CD4-positive, CD25-positive, alpha-beta regulatory T cell (primary cell): ENCODE data around the gene IFI16. TPM values are rescaled to one million over a fixed set of nuclear protein-coding genes. Genes with fewer than 3 reads are reported as not detected.

ENCODE experiments used
- ATAC-seq, 2 donors: fragments of 150-1000 bp; cut with Tn5 transposase; one replicate each; pipeline ENCODE4 v1.10.0; 2021; ENCODE audit warnings: low read depth in 2 of 2, moderate number of reproducible peaks in 2 of 2, moderate library complexity in 1 of 2
- DNase-seq, 3 donors: peaks; one replicate each; pipeline versions ENCODE4 v3.0.0 to v3.0.0-alpha.2; 2012 to 2022; ENCODE audit warnings: mixed read lengths in 1 of 3
- H3K27ac ChIP-seq: one replicate; pipeline ENCODE4 v1.7.0; 2013; ENCODE audit warnings: mild to moderate bottlenecking, low read length; ENCODE audit not compliant: insufficient read depth, poor library complexity, severe bottlenecking
- H3K27me3 ChIP-seq: one replicate; pipeline ENCODE4 v1.7.0; 2013; ENCODE audit warnings: low read length; ENCODE audit not compliant: control insufficient read depth, insufficient read depth
- H3K36me3 ChIP-seq: one replicate; pipeline ENCODE4 v1.7.0; 2013; ENCODE audit warnings: mild to moderate bottlenecking, low read length, moderate library complexity; ENCODE audit not compliant: control insufficient read depth, insufficient read depth
- H3K4me1 ChIP-seq: 2 replicates; pipeline ENCODE4 v1.7.0; 2013; ENCODE audit warnings: mild to moderate bottlenecking, low read length; ENCODE audit not compliant: insufficient read depth, control insufficient read depth, poor library complexity, severe bottlenecking
- H3K4me3 ChIP-seq: one replicate; pipeline ENCODE4 v1.7.0; 2013; ENCODE audit warnings: low read depth, mild to moderate bottlenecking, low read length, moderate library complexity
- H3K9me3 ChIP-seq, 2 experiments: 1 replicate in 1 of 2; 2 replicates in 1 of 2; pipeline ENCODE4 v1.7.0; 2013; ENCODE audit warnings: low read length in 2 of 2, mild to moderate bottlenecking in 1 of 2, moderate library complexity in 1 of 2; ENCODE audit not compliant: control insufficient read depth in 2 of 2
- H3K27ac Mint-ChIP-seq, 3 donors: one replicate each; pipeline ENCODE4 v1.8.0; 2020 to 2022; ENCODE audit warnings: mild to moderate bottlenecking in 3 of 3, mixed read lengths in 3 of 3, moderate library complexity in 2 of 3
- H3K27me3 Mint-ChIP-seq: one replicate; pipeline ENCODE4 v1.8.0; 2022; ENCODE audit warnings: mild to moderate bottlenecking, mixed read lengths
- H3K36me3 Mint-ChIP-seq: one replicate; pipeline ENCODE4 v1.8.0; 2020; ENCODE audit warnings: mixed read lengths
- H3K4me1 Mint-ChIP-seq, 4 donors: one replicate each; pipeline ENCODE4 v1.8.0; 2020 to 2022; ENCODE audit warnings: mixed read lengths in 4 of 4, mild to moderate bottlenecking in 1 of 4
- H3K4me3 Mint-ChIP-seq, 4 donors: one replicate each; pipeline ENCODE4 v1.8.0; 2020 to 2022; ENCODE audit warnings: mild to moderate bottlenecking in 4 of 4, mixed read lengths in 4 of 4, moderate library complexity in 3 of 4
- H3K9me3 Mint-ChIP-seq, 7 donors: one replicate each; pipeline ENCODE4 v1.8.0; 2020 to 2022; ENCODE audit warnings: mixed read lengths in 7 of 7, mild to moderate bottlenecking in 3 of 7, moderate library complexity in 2 of 7
- polyA plus RNA-seq, 4 donors: library from polyadenylated mRNA; unstranded; fragments of 300-500 nt; fragmentation: Illumina TruSeq; gene quantifications; one replicate each; pipeline ENCODE4 v1.2.3, GENCODE V29; 2021
- total RNA-seq: library from RNA; stranded (reverse); gene quantifications from one replicate; pipeline ENCODE4 v1.2.3, GENCODE V29; 2022

Gene IFI16
- total RNA-seq (130 TPM), polyA plus RNA-seq (100 to 1,000 TPM in 2 of 4 donors, 10 to 100 TPM in 2; 90.4 to 117 (median 101) TPM)

DNA sequence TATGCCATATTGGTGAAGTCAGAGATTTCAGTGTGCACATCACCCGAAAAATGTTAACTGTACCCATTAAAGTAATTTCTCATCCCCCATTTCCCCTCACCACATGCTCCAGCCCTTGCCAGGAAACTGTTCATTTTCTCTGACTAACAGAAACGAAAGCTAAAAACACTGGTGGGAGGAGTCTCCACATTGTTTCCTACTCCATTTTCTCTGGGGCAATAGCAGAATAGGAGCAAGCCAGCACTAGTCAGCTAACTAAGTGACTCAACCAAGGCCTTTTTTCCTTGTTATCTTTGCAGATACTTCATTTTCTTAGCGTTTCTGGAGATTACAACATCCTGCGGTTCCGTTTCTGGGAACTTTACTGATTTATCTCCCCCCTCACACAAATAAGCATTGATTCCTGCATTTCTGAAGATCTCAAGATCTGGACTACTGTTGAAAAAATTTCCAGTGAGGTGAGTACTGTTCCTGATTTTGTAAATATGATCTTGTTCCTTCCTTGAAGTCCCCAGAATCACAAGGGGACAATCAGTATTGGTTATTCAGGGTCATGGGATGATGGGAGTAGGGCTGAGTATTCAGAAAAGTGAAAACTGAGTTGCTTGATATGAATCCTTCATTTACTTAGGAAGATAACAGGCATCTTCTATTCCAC, at the start of gene IFI16:
IFI16 (plus strand) TSS at position 204 of the 658 bp plus-strand sequence. CDS start 4,774 bp downstream, outside the sequence.
- H3K27me3 ChIP-seq, result no peaks in the 10 kb centered on the region
- Mint-ChIP-seq H3K27ac (peak within 1 kb of the TSS; percentile 94 to 98 (median 98)), H3K36me3 (peaks cover 21% of the 10 kb centered on the region), H3K4me3 (peak within 1 kb of the TSS; percentile 96 to 99 (median 98)), H3K4me1 (peaks cover 21 to 65% (median 47%) of the 10 kb centered on the region in 4 donors), H3K27me3 (no peaks in the 10 kb centered on the region), H3K9me3 (peaks cover 0 to 2% (median 0%) of the 10 kb centered on the region in 7 donors)
- H3K4me3 ChIP-seq, result peak within 1 kb of the TSS; percentile 100
- peak within 1 kb of the TSS; percentile 87 for H3K27ac ChIP-seq
- ATAC-seq (peak; percentile 70 to 72), DNase-seq (peak; percentile 42 to 91 (median 75))
- no peaks in the 10 kb centered on the region for H3K9me3 ChIP-seq
- H3K36me3 ChIP-seq, result peaks cover 5% of the 10 kb centered on the region
- H3K4me1 ChIP-seq, result peaks cover 35% of the 10 kb centered on the region

DNA sequence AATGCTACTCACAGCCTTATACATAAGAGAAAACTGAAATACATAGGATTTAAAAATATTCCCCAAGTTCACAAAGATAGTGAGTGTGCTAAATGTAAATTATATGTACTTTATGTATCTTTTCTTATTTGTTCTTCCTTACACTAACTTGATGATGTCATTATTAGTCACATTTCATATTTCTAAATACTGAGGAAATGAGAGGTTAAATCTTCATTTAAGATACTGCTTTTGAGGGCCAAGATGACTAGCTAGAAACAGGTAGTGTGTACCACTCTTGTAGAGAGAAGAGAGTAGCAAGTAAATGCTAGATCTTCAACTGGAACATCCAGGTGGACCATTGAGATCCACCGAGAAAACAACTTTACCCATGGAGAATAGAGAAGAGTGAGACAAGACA, 48.5 kb upstream of the IFI16 start:
- Mint-ChIP-seq H3K9me3 (peaks cover 4 to 45% (median 13%) of the 10 kb centered on the region in 7 donors), H3K36me3 (peaks cover 71% of the 10 kb centered on the region)
- no peak for ATAC-seq

DNA sequence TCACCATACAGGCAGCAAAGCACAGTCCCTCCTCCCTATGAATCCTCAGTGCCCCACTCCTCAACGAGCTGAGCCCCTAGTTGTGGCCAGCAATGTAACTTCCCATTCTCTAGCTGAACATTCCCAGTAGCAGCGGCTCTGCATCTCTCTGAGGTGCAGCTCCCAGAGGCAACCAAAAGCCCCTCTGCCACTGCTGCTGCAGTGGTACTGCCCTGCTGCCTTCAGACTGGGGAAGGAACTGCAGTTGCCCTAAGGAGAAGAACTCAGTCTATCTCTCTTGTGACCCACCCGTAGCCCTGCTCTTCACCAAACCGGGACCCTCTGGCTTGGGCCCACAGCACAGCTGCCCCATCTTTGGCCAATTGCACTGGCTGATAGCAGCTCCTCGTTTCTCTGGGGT, 46.7 kb upstream of the IFI16 start:
- no peak for DNase-seq
- Mint-ChIP-seq H3K36me3 (peaks cover 80% of the 10 kb centered on the region), H3K27me3 (no peaks in the 10 kb centered on the region), H3K27ac (peak overlapping the region in 1 of 3 donors; percentile 54), H3K4me1 (peaks cover 15 to 34% (median 24%) of the 10 kb centered on the region in 4 donors), H3K4me3 (no peak overlapping the region), H3K9me3 (peaks cover 4 to 59% (median 14%) of the 10 kb centered on the region in 7 donors)
- Histone ChIP-seq H3K4me3 (no peak overlapping the region), H3K27me3 (no peaks in the 10 kb centered on the region), H3K27ac (no peak overlapping the region), H3K9me3 (peaks cover 24 to 39% of the 10 kb centered on the region in 2 experiments), H3K4me1 (no peaks in the 10 kb centered on the region), H3K36me3 (peaks cover 50% of the 10 kb centered on the region)
- no peak for ATAC-seq

More for the DNA sequence above, 48.5 kb upstream of the IFI16 start:
- Mint-ChIP-seq H3K27ac (no peak overlapping the region), H3K4me1 (peaks cover 9 to 22% (median 18%) of the 10 kb centered on the region in 4 donors), H3K27me3 (no peaks in the 10 kb centered on the region), H3K4me3 (no peak overlapping the region)
- no peak overlapping the region for H3K4me3 ChIP-seq
- no peaks in the 10 kb centered on the region for H3K27me3 ChIP-seq
- peaks cover 50% of the 10 kb centered on the region for H3K36me3 ChIP-seq
- H3K27ac ChIP-seq, result no peak overlapping the region
- DNase-seq, result no peak
- H3K4me1 ChIP-seq, result no peaks in the 10 kb centered on the region
- peaks cover 20 to 38% of the 10 kb centered on the region in 2 experiments for H3K9me3 ChIP-seq

DNA sequence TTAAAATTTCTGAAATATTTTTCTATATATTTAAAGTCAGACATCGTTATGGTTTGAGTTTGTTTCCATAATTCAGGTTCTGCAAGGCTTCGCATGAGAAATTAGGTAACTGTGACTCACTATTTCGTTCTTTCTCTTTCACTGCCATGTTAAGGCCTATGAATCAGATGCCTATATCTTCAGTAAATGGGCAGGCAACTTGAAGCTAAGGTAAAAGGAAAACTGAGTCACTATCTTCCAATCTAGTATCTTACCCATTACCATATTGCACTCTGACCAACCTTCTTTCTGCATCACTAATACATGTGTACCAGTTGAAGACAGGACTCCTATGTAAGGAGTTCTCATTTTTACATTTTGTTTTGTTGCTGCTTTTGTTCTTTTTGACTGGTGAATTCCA, 40.5 kb upstream of the IFI16 start:
- Mint-ChIP-seq H3K27ac (peak overlapping the region in 1 of 3 donors; percentile 67), H3K36me3 (peaks cover 58% of the 10 kb centered on the region), H3K9me3 (peaks cover 0 to 47% (median 10%) of the 10 kb centered on the region in 7 donors), H3K4me3 (no peak overlapping the region), H3K27me3 (no peaks in the 10 kb centered on the region), H3K4me1 (peaks cover 24 to 44% (median 36%) of the 10 kb centered on the region in 4 donors)
- Histone ChIP-seq H3K4me1 (no peaks in the 10 kb centered on the region), H3K9me3 (peaks cover 15 to 21% of the 10 kb centered on the region in 2 experiments), H3K4me3 (no peak overlapping the region), H3K27ac (no peak overlapping the region), H3K27me3 (no peaks in the 10 kb centered on the region), H3K36me3 (peaks cover 34% of the 10 kb centered on the region)
- DNase-seq (peak in 1 of 3 donors; percentile 16), ATAC-seq (peak; percentile 46 to 47)

DNA sequence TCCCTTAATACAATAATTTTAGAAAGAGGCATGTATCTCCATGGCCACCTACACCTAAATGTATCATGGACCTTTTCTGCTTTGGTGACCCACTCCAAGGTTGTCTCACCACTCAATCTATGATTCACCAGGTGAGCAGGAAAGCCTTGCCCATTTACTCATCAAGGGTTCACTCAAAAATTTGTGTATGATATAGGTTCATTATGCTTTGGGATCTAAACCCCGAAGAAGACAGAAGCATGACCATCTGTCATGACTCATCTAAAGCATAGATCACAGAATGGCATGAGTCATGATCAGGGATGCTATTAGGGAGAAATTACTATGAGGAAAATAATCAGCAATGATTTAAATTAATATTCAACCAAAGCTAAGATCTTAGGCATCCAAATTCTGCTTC, 39.9 kb upstream of the IFI16 start:
- Mint-ChIP-seq H3K27ac (peak overlapping the region in 1 of 3 donors; percentile 39), H3K4me3 (no peak overlapping the region), H3K4me1 (peaks cover 24 to 43% (median 37%) of the 10 kb centered on the region in 4 donors), H3K36me3 (peaks cover 57% of the 10 kb centered on the region), H3K27me3 (no peaks in the 10 kb centered on the region), H3K9me3 (peaks cover 0 to 40% (median 9%) of the 10 kb centered on the region in 7 donors)
- H3K9me3 ChIP-seq, result peaks cover 8 to 15% of the 10 kb centered on the region in 2 experiments
- DNase-seq, result no peak
- no peaks in the 10 kb centered on the region for H3K27me3 ChIP-seq
- no peak overlapping the region for H3K4me3 ChIP-seq
- ATAC-seq, result peak in 1 of 2 donors; percentile 25
- H3K4me1 ChIP-seq, result no peaks in the 10 kb centered on the region
- peaks cover 41% of the 10 kb centered on the region for H3K36me3 ChIP-seq
- H3K27ac ChIP-seq, result no peak overlapping the region

DNA sequence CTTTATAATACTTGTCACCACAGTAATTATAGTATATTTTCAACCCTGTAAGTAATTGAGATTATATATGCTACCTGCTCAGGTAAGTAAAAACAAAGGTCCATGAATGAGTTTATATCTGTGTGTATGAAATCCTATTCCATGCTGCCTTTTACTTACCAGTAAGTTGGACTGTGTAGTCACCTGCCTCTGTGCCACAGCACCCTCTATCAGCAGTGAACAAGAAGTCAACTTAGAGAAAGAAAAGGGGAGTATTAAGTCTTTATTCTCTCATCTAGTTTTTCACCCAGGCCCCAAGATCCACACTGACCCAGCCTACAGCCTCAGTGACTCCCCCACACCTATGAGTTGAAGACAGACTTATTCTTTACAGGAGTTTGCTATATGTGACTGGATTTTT, 36.9 kb upstream of the IFI16 start:
- H3K4me1 ChIP-seq, result no peaks in the 10 kb centered on the region
- Mint-ChIP-seq H3K9me3 (peaks cover 0 to 14% (median 1%) of the 10 kb centered on the region in 7 donors), H3K36me3 (peaks cover 59% of the 10 kb centered on the region), H3K27me3 (no peaks in the 10 kb centered on the region), H3K27ac (peak overlapping the region; percentile 34 to 45 (median 43)), H3K4me3 (no peak overlapping the region), H3K4me1 (peaks cover 19 to 39% (median 28%) of the 10 kb centered on the region in 4 donors)
- H3K27ac ChIP-seq, result no peak overlapping the region
- DNase-seq (peak in 1 of 3 donors; percentile 39), ATAC-seq (peak; percentile 60 to 63)
- H3K9me3 ChIP-seq, result peaks cover 0 to 6% of the 10 kb centered on the region in 2 experiments
- no peak overlapping the region for H3K4me3 ChIP-seq
- no peaks in the 10 kb centered on the region for H3K27me3 ChIP-seq
- H3K36me3 ChIP-seq, result peaks cover 63% of the 10 kb centered on the region

DNA sequence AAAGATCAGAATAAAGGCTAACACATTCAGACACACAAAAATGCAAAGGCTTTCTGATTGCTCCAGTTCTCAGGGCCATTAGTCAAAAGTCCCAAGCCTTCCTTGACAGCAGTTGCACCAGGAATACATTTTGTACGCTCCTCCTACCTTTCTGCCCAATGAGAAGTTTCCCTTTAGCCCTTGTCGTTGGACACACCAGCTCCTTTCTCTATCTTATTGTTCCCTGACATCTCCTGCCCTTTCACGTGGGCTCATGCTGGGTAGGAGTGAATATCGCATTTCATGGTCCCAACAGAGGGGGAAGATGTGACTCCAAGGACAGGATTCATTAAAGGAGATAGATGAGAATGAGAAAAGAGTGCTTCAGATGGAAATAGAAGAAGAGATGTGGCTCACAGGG, 33.5 kb upstream of the IFI16 start:
- Histone ChIP-seq H3K27me3 (no peaks in the 10 kb centered on the region), H3K36me3 (peaks cover 82% of the 10 kb centered on the region), H3K27ac (no peak overlapping the region), H3K9me3 (peaks cover 6 to 9% of the 10 kb centered on the region in 2 experiments), H3K4me1 (no peaks in the 10 kb centered on the region), H3K4me3 (no peak overlapping the region)
- peaks cover 15 to 28% (median 22%) of the 10 kb centered on the region in 4 donors for H3K4me1 Mint-ChIP-seq
- no peaks in the 10 kb centered on the region for H3K27me3 Mint-ChIP-seq
- peaks cover 73% of the 10 kb centered on the region for H3K36me3 Mint-ChIP-seq
- H3K4me3 Mint-ChIP-seq, result no peak overlapping the region
- DNase-seq (no peak), ATAC-seq (no peak)
- peaks cover 0 to 19% (median 3%) of the 10 kb centered on the region in 7 donors for H3K9me3 Mint-ChIP-seq
- peak overlapping the region in 1 of 3 donors; percentile 70 for H3K27ac Mint-ChIP-seq
